ENCODE data around the gene SERPIND1. TPM values are rescaled to one million over a fixed set of nuclear protein-coding genes. Genes with fewer than 3 reads are reported as not detected.

The SERPIND1 gene
- total RNA-seq, 1 donor from 2014 or later, result not detected

DNA sequence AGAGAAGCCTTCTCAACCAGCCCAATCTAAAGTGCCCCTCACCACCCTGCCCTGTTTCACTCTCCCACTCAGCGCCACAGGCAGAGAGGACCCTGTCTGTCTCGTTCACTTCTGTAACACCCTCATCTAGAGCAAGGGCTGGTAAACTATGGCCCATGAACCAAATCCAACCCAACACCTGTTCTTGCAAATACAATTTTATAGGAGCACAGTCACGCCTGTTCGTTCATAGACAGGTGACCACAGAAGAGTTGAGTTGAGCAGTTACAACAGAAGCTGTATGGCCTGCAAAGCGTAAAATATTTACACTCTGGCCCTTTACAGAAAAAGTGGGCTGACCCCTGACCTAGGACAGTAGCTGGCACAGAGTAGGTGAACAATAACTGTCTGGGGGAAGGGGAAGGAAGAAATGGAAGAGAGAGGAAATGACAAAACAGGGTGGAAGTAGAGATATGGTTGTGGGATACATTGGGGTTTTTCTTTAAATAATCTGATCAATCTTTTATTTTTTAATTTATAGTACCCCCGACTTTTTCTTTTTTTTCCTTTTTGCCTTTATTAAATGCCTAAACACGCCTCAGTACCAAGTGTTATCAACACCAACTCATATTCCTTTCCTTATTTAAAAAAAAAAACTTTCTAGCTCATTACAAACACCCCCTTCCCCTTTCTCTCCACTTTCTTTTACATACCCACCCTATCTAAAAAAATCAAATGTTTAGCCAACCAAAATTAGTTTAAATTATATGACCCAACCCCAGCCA lies 20.9 kb downstream of the SERPIND1 start:
- no peak overlapping the region for H3K4me3 ChIP-seq (ENCODE audit: insufficient read depth, low read depth, low read length)
- Mint-ChIP-seq H3K27ac (ENCODE audit: unreplicated experiment) (peak overlapping the region; percentile 6), H3K4me1 (ENCODE audit: low read depth, unreplicated experiment) (no peaks in the 10 kb centered on the region), H3K36me3 (ENCODE audit: low read depth, unreplicated experiment) (peaks cover 41% of the 10 kb centered on the region), H3K27me3 (ENCODE audit: low read depth, unreplicated experiment) (no peaks in the 10 kb centered on the region), H3K9me3 (ENCODE audit: unreplicated experiment) (no peaks in the 10 kb centered on the region), H3K4me3 (ENCODE audit: unreplicated experiment) (no peak overlapping the region)
- no peak overlapping the region for H2AFZ ChIP-seq (ENCODE audit: low read depth, low read length)
- H3K9ac ChIP-seq (ENCODE audit: low read length), result no peak overlapping the region
- TF ChIP-seq, protein P1, sequence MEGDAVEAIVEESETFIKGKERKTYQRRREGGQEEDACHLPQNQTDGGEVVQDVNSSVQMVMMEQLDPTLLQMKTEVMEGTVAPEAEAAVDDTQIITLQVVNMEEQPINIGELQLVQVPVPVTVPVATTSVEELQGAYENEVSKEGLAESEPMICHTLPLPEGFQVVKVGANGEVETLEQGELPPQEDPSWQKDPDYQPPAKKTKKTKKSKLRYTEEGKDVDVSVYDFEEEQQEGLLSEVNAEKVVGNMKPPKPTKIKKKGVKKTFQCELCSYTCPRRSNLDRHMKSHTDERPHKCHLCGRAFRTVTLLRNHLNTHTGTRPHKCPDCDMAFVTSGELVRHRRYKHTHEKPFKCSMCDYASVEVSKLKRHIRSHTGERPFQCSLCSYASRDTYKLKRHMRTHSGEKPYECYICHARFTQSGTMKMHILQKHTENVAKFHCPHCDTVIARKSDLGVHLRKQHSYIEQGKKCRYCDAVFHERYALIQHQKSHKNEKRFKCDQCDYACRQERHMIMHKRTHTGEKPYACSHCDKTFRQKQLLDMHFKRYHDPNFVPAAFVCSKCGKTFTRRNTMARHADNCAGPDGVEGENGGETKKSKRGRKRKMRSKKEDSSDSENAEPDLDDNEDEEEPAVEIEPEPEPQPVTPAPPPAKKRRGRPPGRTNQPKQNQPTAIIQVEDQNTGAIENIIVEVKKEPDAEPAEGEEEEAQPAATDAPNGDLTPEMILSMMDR (IDR thresholded peaks at IDR 0.05; ENCODE audit: insufficient read depth, low read depth, low read length), result no peak
- no peak for TF ChIP-seq EZH2 (IDR thresholded peaks at IDR 0.05; ENCODE audit: insufficient read depth, low read length)
- no peaks in the 10 kb centered on the region for H4K20me1 ChIP-seq (ENCODE audit: insufficient read depth, low read length)
- H3K27me3 ChIP-seq (ENCODE audit: insufficient read depth, low read length), result no peaks in the 10 kb centered on the region
- no peaks in the 10 kb centered on the region for H3K79me2 ChIP-seq (ENCODE audit: insufficient read depth, low read length)
- H3K36me3 ChIP-seq (ENCODE audit: insufficient read depth, low read length), result peaks cover 29% of the 10 kb centered on the region
- no peak for DNase-seq (ENCODE audit: low read depth)
- no peaks in the 10 kb centered on the region for H3K9me3 ChIP-seq (ENCODE audit: insufficient read depth, low read depth, low read length)
- H3K4me2 ChIP-seq (ENCODE audit: low read length), result no peak overlapping the region
- no peaks in the 10 kb centered on the region for H3K4me1 ChIP-seq (ENCODE audit: insufficient read depth, low read length)
- FAIRE-seq, result no peak
- H3K27ac ChIP-seq (ENCODE audit: low read depth, low read length), result no peak overlapping the region

DNA sequence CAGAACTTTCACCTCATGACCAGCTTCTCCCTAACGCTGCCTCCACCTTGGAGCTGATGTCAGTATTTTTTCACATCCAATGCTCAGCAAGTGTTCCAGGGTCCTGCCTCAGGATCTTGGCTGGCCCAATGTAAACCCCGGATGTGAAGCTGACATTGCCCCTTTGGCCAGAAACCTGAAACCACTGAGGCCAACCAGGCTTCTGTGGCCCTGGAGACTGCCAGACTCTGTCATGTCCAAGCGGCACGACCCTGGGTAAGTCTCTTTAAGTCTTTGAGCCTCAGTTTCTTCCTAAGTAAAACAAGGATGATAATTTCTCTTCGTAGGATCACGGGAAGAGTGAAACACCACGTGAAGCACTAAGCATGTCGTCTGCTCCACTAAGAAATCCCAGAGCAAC lies 22.8 kb downstream of the SERPIND1 start:
- DNase-seq (ENCODE audit: low read depth) (no peak), FAIRE-seq (no peak)
- H3K4me3 ChIP-seq (ENCODE audit: insufficient read depth, low read depth, low read length), result no peak overlapping the region
- no peak overlapping the region for H3K4me2 ChIP-seq (ENCODE audit: low read length)
- peaks cover 29% of the 10 kb centered on the region for H3K36me3 ChIP-seq (ENCODE audit: insufficient read depth, low read length)
- H3K4me3 Mint-ChIP-seq (ENCODE audit: unreplicated experiment), result no peak overlapping the region
- TF ChIP-seq, protein P1 (IDR thresholded peaks at IDR 0.05; ENCODE audit: insufficient read depth, low read depth, low read length), result no peak
- TF ChIP-seq EZH2 (IDR thresholded peaks at IDR 0.05; ENCODE audit: insufficient read depth, low read length), result no peak
- no peaks in the 10 kb centered on the region for H4K20me1 ChIP-seq (ENCODE audit: insufficient read depth, low read length)
- no peaks in the 10 kb centered on the region for H3K9me3 ChIP-seq (ENCODE audit: insufficient read depth, low read depth, low read length)
- no peak overlapping the region for H3K9ac ChIP-seq (ENCODE audit: low read length)
- H3K79me2 ChIP-seq (ENCODE audit: insufficient read depth, low read length), result no peaks in the 10 kb centered on the region
- no peak overlapping the region for H3K27ac Mint-ChIP-seq (ENCODE audit: unreplicated experiment)
- no peaks in the 10 kb centered on the region for H3K4me1 Mint-ChIP-seq (ENCODE audit: low read depth, unreplicated experiment)
- H3K4me1 ChIP-seq (ENCODE audit: insufficient read depth, low read length), result no peaks in the 10 kb centered on the region
- H2AFZ ChIP-seq (ENCODE audit: low read depth, low read length), result no peak overlapping the region
- no peak overlapping the region for H3K27ac ChIP-seq (ENCODE audit: low read depth, low read length)
- H3K36me3 Mint-ChIP-seq (ENCODE audit: low read depth, unreplicated experiment), result peaks cover 36% of the 10 kb centered on the region
- H3K27me3 ChIP-seq (ENCODE audit: insufficient read depth, low read length), result no peaks in the 10 kb centered on the region
- no peaks in the 10 kb centered on the region for H3K9me3 Mint-ChIP-seq (ENCODE audit: unreplicated experiment)
- H3K27me3 Mint-ChIP-seq (ENCODE audit: low read depth, unreplicated experiment), result no peaks in the 10 kb centered on the region

DNA sequence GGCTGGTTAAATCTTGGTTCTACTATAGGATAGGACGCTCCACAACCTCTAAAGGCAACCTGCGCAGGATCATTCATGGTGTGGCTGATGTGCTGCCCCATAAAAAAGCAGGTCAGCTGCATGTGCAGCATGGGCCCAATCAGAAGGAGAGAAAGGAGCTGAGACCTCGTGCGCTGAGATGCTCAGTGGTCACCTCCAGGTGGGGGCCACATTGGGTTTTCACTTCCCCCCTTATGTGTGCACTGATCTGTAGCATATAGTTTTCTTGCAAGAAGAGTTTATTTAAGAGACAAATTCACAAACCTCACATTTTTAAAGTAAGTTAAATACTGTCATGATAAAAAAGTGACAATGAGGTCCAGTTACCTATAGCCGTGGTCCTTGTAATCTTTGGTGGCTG lies 24.3 kb downstream of the SERPIND1 start:
- no peak for FAIRE-seq
- H3K4me1 Mint-ChIP-seq (ENCODE audit: low read depth, unreplicated experiment), result no peaks in the 10 kb centered on the region
- H3K36me3 ChIP-seq (ENCODE audit: insufficient read depth, low read length), result peaks cover 40% of the 10 kb centered on the region

More for the DNA sequence above, 24.3 kb downstream of the SERPIND1 start:
- TF ChIP-seq EZH2 (IDR thresholded peaks at IDR 0.05; ENCODE audit: insufficient read depth, low read length), result no peak
- TF ChIP-seq, protein P1 (IDR thresholded peaks at IDR 0.05; ENCODE audit: insufficient read depth, low read depth, low read length), result no peak
- Histone ChIP-seq H3K27ac (ENCODE audit: low read depth, low read length) (no peak overlapping the region), H4K20me1 (ENCODE audit: insufficient read depth, low read length) (no peaks in the 10 kb centered on the region), H2AFZ (ENCODE audit: low read depth, low read length) (no peak overlapping the region), H3K9ac (ENCODE audit: low read length) (no peak overlapping the region), H3K4me1 (ENCODE audit: insufficient read depth, low read length) (no peaks in the 10 kb centered on the region), H3K4me3 (ENCODE audit: insufficient read depth, low read depth, low read length) (no peak overlapping the region), H3K9me3 (ENCODE audit: insufficient read depth, low read depth, low read length) (no peaks in the 10 kb centered on the region), H3K4me2 (ENCODE audit: low read length) (no peak overlapping the region), H3K27me3 (ENCODE audit: insufficient read depth, low read length) (no peaks in the 10 kb centered on the region), H3K79me2 (ENCODE audit: insufficient read depth, low read length) (no peaks in the 10 kb centered on the region)
- Mint-ChIP-seq H3K9me3 (ENCODE audit: unreplicated experiment) (no peaks in the 10 kb centered on the region), H3K4me3 (ENCODE audit: unreplicated experiment) (no peak overlapping the region), H3K36me3 (ENCODE audit: low read depth, unreplicated experiment) (peaks cover 38% of the 10 kb centered on the region), H3K27ac (ENCODE audit: unreplicated experiment) (no peak overlapping the region), H3K27me3 (ENCODE audit: low read depth, unreplicated experiment) (no peaks in the 10 kb centered on the region)
- no peak for DNase-seq (ENCODE audit: low read depth)
